Measurements from ENCODE around the gene CYB561.

GRCh38 chr17:63405020-63405419, 41.1 kb downstream of the CYB561 start:
- no peak for TF ChIP-seq EZH2 (IDR thresholded peaks at IDR 0.05; ENCODE audit: borderline replicate concordance, low read depth, low read length, poor library complexity, severe bottlenecking)
- TF ChIP-seq, protein P1, sequence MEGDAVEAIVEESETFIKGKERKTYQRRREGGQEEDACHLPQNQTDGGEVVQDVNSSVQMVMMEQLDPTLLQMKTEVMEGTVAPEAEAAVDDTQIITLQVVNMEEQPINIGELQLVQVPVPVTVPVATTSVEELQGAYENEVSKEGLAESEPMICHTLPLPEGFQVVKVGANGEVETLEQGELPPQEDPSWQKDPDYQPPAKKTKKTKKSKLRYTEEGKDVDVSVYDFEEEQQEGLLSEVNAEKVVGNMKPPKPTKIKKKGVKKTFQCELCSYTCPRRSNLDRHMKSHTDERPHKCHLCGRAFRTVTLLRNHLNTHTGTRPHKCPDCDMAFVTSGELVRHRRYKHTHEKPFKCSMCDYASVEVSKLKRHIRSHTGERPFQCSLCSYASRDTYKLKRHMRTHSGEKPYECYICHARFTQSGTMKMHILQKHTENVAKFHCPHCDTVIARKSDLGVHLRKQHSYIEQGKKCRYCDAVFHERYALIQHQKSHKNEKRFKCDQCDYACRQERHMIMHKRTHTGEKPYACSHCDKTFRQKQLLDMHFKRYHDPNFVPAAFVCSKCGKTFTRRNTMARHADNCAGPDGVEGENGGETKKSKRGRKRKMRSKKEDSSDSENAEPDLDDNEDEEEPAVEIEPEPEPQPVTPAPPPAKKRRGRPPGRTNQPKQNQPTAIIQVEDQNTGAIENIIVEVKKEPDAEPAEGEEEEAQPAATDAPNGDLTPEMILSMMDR (conservative IDR thresholded peaks at IDR 0.05; ENCODE audit: low read depth, low read length), result no peak

Measured in A673 (cell line).